ENCODE results near the gene EVI5. TPM values are rescaled to one million over a fixed set of nuclear protein-coding genes. Genes with fewer than 3 reads are reported as not detected.

EVI5 gene
- polyA plus RNA-seq, 3 donors: 7.6 to 19.4 (median 14.3) TPM

DNA sequence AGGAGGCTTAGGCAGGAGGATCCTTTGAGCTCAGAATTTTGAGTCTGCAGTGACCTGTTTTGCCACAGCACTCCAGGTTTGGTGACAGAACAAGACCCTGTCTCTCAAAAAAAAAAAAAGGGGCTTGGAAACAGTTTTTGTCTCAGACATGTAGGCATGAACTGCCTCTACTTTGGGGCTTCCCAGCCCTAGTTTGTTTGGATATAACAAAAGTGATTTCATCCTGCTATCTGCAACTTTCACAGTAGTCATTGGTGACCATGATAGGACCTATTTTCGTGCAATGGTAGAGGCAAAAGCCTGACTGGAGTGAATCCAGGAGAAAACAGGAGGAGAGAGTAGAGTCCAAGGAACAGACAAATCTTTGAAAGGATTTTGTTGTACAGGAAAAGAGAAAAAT is 20.3 kb upstream of the EVI5 start:
- no peak overlapping the region for H3K4me3 ChIP-seq (replicated peaks in 1 of 3; ENCODE audit: low read depth in 2 of 3, low read length in 3 of 3)
- Mint-ChIP-seq H3K36me3 (no peaks in the 10 kb centered on the region), H3K27me3 (ENCODE audit: low read depth in 3 of 3) (peaks cover 0 to 5% (median 4%) of the 10 kb centered on the region in 3 donors), H3K4me1 (peaks cover 5% of the 10 kb centered on the region), H3K27ac (no peak overlapping the region), H3K4me3 (no peak overlapping the region), H3K9me3 (peaks cover 0 to 4% (median 1%) of the 10 kb centered on the region in 7 donors)
- no peaks in the 10 kb centered on the region for H3K9me3 ChIP-seq (replicated peaks in 1 of 2; ENCODE audit: control insufficient read depth in 1 of 2, insufficient read depth in 1 of 2, low read length in 2 of 2)
- no peak for DNase-seq
- no CpG with 5 or more reads among the region's 1 CpG for WGBS (ENCODE audit: insufficient coverage)
- peak overlapping the region; percentile 11 for H2AFZ ChIP-seq (ENCODE audit: insufficient read depth, low read depth, low read length, poor library complexity, severe bottlenecking)
- H3K9ac ChIP-seq (ENCODE audit: insufficient read depth, low read length, poor library complexity, severe bottlenecking): no peak overlapping the region
- no peaks in the 10 kb centered on the region for H3K79me2 ChIP-seq (ENCODE audit: insufficient read depth, low read length)
- no peak overlapping the region for H3K4me2 ChIP-seq (replicated peaks; ENCODE audit: extremely low read depth, low read length, poor library complexity, severe bottlenecking)
- H3K4me1 ChIP-seq (ENCODE audit: control insufficient read depth in 1 of 2, insufficient read depth in 2 of 2, low read length in 2 of 2): peaks cover 0 to 6% of the 10 kb centered on the region in 2 donors
- intact Hi-C loops (cut with micrococcal nuclease): no loop called here
- TF ChIP-seq, protein P1, sequence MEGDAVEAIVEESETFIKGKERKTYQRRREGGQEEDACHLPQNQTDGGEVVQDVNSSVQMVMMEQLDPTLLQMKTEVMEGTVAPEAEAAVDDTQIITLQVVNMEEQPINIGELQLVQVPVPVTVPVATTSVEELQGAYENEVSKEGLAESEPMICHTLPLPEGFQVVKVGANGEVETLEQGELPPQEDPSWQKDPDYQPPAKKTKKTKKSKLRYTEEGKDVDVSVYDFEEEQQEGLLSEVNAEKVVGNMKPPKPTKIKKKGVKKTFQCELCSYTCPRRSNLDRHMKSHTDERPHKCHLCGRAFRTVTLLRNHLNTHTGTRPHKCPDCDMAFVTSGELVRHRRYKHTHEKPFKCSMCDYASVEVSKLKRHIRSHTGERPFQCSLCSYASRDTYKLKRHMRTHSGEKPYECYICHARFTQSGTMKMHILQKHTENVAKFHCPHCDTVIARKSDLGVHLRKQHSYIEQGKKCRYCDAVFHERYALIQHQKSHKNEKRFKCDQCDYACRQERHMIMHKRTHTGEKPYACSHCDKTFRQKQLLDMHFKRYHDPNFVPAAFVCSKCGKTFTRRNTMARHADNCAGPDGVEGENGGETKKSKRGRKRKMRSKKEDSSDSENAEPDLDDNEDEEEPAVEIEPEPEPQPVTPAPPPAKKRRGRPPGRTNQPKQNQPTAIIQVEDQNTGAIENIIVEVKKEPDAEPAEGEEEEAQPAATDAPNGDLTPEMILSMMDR (IDR thresholded peaks at IDR 0.05): no peak
- H3K27ac ChIP-seq (ENCODE audit: low read depth in 1 of 2, low read length in 2 of 2): no peak overlapping the region
- no peaks in the 10 kb centered on the region for H3K36me3 ChIP-seq (replicated peaks in 1 of 2; ENCODE audit: control insufficient read depth in 1 of 2, insufficient read depth in 2 of 2, low read length in 2 of 2)
- H3K27me3 ChIP-seq (ENCODE audit: control insufficient read depth in 2 of 2, insufficient read depth in 2 of 2, low read length in 2 of 2): no peaks in the 10 kb centered on the region
- H4K20me1 ChIP-seq (ENCODE audit: insufficient read depth, low read length): no peaks in the 10 kb centered on the region

DNA sequence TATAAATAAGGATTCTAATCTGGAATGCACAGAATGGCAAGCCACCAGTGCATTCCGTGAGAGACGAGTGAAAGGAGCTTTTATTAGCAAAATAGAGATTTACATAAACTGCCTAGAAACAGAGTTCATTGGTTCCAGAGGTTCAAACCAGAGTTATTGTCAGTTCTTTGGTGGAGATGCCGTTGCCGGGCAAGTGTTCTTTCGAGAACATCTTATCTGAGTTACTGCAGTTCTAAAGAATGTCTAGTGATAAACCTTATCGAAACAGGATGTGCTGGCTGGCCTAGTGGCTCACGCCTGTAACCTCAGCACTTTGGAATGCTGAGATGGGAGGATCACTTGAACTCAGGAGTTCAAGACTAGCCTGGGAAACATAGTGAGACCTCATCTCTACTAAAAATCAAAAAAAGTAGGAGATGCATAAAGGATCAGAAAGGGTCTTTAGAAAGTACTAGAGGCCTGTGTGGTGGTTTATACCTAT is 19.9 kb upstream of the EVI5 start:
- peaks cover 0 to 6% of the 10 kb centered on the region in 2 donors for H3K4me1 ChIP-seq (ENCODE audit: control insufficient read depth in 1 of 2, insufficient read depth in 2 of 2, low read length in 2 of 2)

More for the DNA sequence above, 19.9 kb upstream of the EVI5 start:
- Histone ChIP-seq H3K27ac (ENCODE audit: low read depth in 1 of 2, low read length in 2 of 2) (no peak overlapping the region), H3K4me2 (replicated peaks; ENCODE audit: extremely low read depth, low read length, poor library complexity, severe bottlenecking) (peak overlapping the region; percentile 31), H3K27me3 (ENCODE audit: control insufficient read depth in 2 of 2, insufficient read depth in 2 of 2, low read length in 2 of 2) (no peaks in the 10 kb centered on the region), H3K9ac (ENCODE audit: insufficient read depth, low read length, poor library complexity, severe bottlenecking) (no peak overlapping the region), H4K20me1 (ENCODE audit: insufficient read depth, low read length) (no peaks in the 10 kb centered on the region), H3K36me3 (replicated peaks in 1 of 2; ENCODE audit: control insufficient read depth in 1 of 2, insufficient read depth in 2 of 2, low read length in 2 of 2) (no peaks in the 10 kb centered on the region), H3K9me3 (replicated peaks in 1 of 2; ENCODE audit: control insufficient read depth in 1 of 2, insufficient read depth in 1 of 2, low read length in 2 of 2) (no peaks in the 10 kb centered on the region), H3K79me2 (ENCODE audit: insufficient read depth, low read length) (no peaks in the 10 kb centered on the region), H3K4me3 (replicated peaks in 1 of 3; ENCODE audit: low read depth in 2 of 3, low read length in 3 of 3) (no peak overlapping the region), H2AFZ (ENCODE audit: insufficient read depth, low read depth, low read length, poor library complexity, severe bottlenecking) (peak overlapping the region; percentile 11)
- Mint-ChIP-seq H3K9me3 (peaks cover 0 to 4% (median 1%) of the 10 kb centered on the region in 7 donors), H3K27ac (no peak overlapping the region), H3K4me3 (peak overlapping the region in 1 of 2 donors; percentile 61), H3K36me3 (no peaks in the 10 kb centered on the region), H3K27me3 (ENCODE audit: low read depth in 3 of 3) (peaks cover 0 to 5% (median 4%) of the 10 kb centered on the region in 3 donors), H3K4me1 (peaks cover 5% of the 10 kb centered on the region)
- TF ChIP-seq, protein P1 (IDR thresholded peaks at IDR 0.05): no peak
- peak; percentile 35 to 62 (median 57) for DNase-seq
- intact Hi-C loops (cut with micrococcal nuclease): no loop called here
- 34% methylated on average over 7 of the region's 7 CpGs for WGBS (ENCODE audit: insufficient coverage)
